GM23248 (cell line): ENCODE measurements around the gene DDX10. TPM values are rescaled to one million over a fixed set of nuclear protein-coding genes. Genes with fewer than 3 reads are reported as not detected.

Experiments used
- DNase-seq: peaks from one replicate; pipeline ENCODE4 v3.0.0-alpha.2; 2015
- H2AFZ ChIP-seq: fragments of 200-600 bp; sonication (generic); 2 replicates; pipeline ENCODE4 v1.6.1; 2016; ENCODE audit warnings: antibody characterized with exemption
- H3F3A ChIP-seq: fragments of 200-600 bp; sonication (generic); 2 replicates; pipeline ENCODE4 v1.6.1; 2016; ENCODE audit warnings: mild to moderate bottlenecking, antibody characterized with exemption, mixed run types; ENCODE audit not compliant: insufficient read depth
- H3K27ac ChIP-seq: fragments of 200-600 bp; sonication (generic); 2 replicates; pipeline ENCODE4 v1.5.1; 2016; ENCODE audit warnings: mild to moderate bottlenecking
- H3K27me3 ChIP-seq: fragments of 200-600 bp; sonication (generic); replicated peaks from 2 replicates; pipeline ENCODE4 v1.6.1; 2016; ENCODE audit warnings: mild to moderate bottlenecking; ENCODE audit not compliant: insufficient read depth
- H3K36me3 ChIP-seq: fragments of 200-600 bp; sonication (generic); 2 replicates; pipeline ENCODE4 v1.6.1; 2016; ENCODE audit warnings: low read depth, mild to moderate bottlenecking
- H3K4me1 ChIP-seq: fragments of 200-600 bp; sonication (generic); 2 replicates; pipeline ENCODE4 v1.6.1; 2016; ENCODE audit warnings: mild to moderate bottlenecking; ENCODE audit not compliant: insufficient read depth
- H3K4me2 ChIP-seq: fragments of 200-600 bp; sonication (generic); one replicate; pipeline ENCODE4 v1.6.1; 2016; ENCODE audit warnings: mild to moderate bottlenecking; ENCODE audit not compliant: unreplicated experiment
- H3K4me3 ChIP-seq: fragments of 200-600 bp; sonication (generic); 2 replicates; pipeline ENCODE4 v1.5.1; 2016; ENCODE audit warnings: mild to moderate bottlenecking
- H3K79me2 ChIP-seq: fragments of 200-600 bp; sonication (generic); 2 replicates; pipeline ENCODE4 v1.6.1; 2016; ENCODE audit warnings: mild to moderate bottlenecking; ENCODE audit not compliant: insufficient read depth
- H3K9ac ChIP-seq: fragments of 200-600 bp; sonication (generic); 2 replicates; pipeline ENCODE4 v1.6.1; 2016; ENCODE audit warnings: mild to moderate bottlenecking
- H3K9me2 ChIP-seq: fragments of 200-600 bp; sonication (generic); 2 replicates; pipeline ENCODE4 v1.6.1; 2016; ENCODE audit warnings: mixed run types, mild to moderate bottlenecking, moderate library complexity; ENCODE audit not compliant: insufficient read depth
- H3K9me3 ChIP-seq: fragments of 200-600 bp; sonication (generic); one replicate; pipeline ENCODE4 v1.6.1; 2017; ENCODE audit warnings: low read depth
- H4K20me1 ChIP-seq: fragments of 200-600 bp; sonication (generic); 2 replicates; pipeline ENCODE4 v1.6.0; 2016; ENCODE audit not compliant: insufficient read depth
- EZH2 ChIP-seq: fragments of 200-600 bp; sonication (generic); IDR thresholded peaks from 2 replicates; pipeline ENCODE4 v1.6.1; 2018; ENCODE audit warnings: antibody characterized with exemption, mild to moderate bottlenecking; ENCODE audit not compliant: insufficient read depth, poor library complexity, severe bottlenecking
- EZH2phosphoT487 ChIP-seq: fragments of 200-600 bp; sonication (generic); IDR thresholded peaks from 2 replicates; pipeline ENCODE4 v1.6.1; 2018; ENCODE audit warnings: antibody characterized with exemption, moderate library complexity, mild to moderate bottlenecking, low read depth; ENCODE audit not compliant: insufficient read depth
- WGBS, 2 experiments: methylation state at CpG; one replicate each; pipeline ENCODE4 v1.1.6; 2015 to 2017; ENCODE audit warnings: low lambda C conversion rate in 2 of 2, low coverage in 1 of 2; ENCODE audit errors: missing lambda C conversion rate in 2 of 2; 5-methylcytosine and 5-hydroxymethylcytosine counted together
- in situ Hi-C: fragments of 300-500 bp; cut with MboI; formaldehyde crosslinking; loops from 2 replicates; pipeline ENCODE4 v1.15.0; 2020
- polyA plus RNA-seq: library from polyadenylated mRNA; unstranded; fragments of >200 nt; fragmentation: Nextera tagmentation; extraction: Ambion mirVana; gene quantifications from 2 replicates; pipeline ENCODE4 v1.2.1, GENCODE V29; 2016
- total RNA-seq: library from RNA; depleted of rRNA; stranded (reverse); fragments of >200 nt; shearing (Covaris generic); gene quantifications from 2 replicates; pipeline ENCODE4 v1.2.3, GENCODE V29; 2014

The DDX10 gene
- total and polyA plus RNA-seq, 2 experiments from 2014 or later: 23.6 to 31.2 TPM

DNA sequence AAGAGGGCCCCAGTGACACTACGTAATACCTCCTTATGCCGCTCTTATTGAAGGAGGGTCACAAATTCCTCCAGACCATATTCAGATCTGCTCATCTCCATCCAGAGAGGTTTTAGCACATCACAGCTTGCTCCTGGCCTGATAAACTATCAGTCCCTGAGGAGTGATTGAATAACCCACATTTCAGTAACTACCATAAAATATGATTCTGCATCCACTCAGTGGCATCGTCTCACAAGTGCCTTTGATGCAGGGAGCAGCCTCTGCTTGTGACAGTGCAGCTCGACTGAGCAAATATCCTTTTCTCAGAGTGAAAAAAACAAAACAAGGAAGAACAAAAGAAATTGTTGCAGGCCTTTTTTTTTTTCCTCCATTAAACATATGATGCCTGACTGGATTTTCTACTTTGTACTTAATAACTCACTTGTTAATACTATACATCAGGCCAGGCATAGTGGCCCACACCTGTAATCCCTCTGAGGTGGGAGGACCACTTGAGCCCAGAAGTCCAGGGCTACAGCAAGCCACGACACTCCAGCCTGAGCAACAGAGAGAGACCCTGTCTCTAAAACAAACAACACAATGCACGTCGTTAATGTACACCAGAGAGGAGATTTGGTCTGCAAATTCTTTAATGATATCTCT, 64.5 kb downstream of the DDX10 start:
- Histone ChIP-seq H3F3A (peaks cover 7% of the 10 kb centered on the region; the same call in 1 of the 2 replicates), H4K20me1 (no peaks in the 10 kb centered on the region), H3K4me3 (no peak overlapping the region), H3K4me1 (peaks cover 13% of the 10 kb centered on the region), H2AFZ (no peak overlapping the region), H3K79me2 (peaks cover 39% of the 10 kb centered on the region), H3K4me2 (no peak overlapping the region), H3K9me2 (no peaks in the 10 kb centered on the region), H3K36me3 (peaks cover 6% of the 10 kb centered on the region; the same call in 1 of the 2 replicates), H3K9ac (no peak overlapping the region), H3K27me3 (no peaks in the 10 kb centered on the region), H3K27ac (no peak overlapping the region), H3K9me3 (peaks cover 4% of the 10 kb centered on the region)
- DNase-seq: no peak
- no peak for TF ChIP-seq EZH2phosphoT487
- TF ChIP-seq EZH2: no peak
- WGBS, 2 experiments: 85 to 88% methylated on average over 7 of the region's 7 CpGs
- in situ Hi-C loops: no loop called here

DNA sequence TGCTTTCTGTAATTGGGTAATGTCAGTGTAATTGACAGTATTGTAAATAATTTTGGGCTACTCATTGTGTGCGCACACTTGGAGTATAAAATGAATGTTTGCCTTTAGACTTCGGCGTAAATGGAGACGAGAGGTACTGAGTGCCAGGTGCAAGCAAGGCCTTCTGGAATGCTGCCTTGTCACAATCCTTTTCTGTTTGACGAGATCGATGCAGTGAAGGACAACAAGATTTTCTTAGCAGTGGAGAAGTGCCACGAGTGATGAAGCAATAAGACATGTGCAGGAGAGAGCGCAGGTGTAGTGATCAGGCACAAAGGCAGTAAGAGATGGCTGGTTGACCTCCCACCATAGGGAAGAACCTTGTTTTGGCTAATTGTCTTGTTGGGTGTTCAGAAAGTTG, 67.5 kb downstream of the DDX10 start:
- Histone ChIP-seq H3K9me2 (no peaks in the 10 kb centered on the region), H3K79me2 (peaks cover 50% of the 10 kb centered on the region), H3K9ac (no peak overlapping the region), H4K20me1 (no peaks in the 10 kb centered on the region), H3K4me2 (no peak overlapping the region), H3K4me1 (peaks cover 15% of the 10 kb centered on the region), H3F3A (peaks cover 10% of the 10 kb centered on the region; the same call in 1 of the 2 replicates), H3K27me3 (no peaks in the 10 kb centered on the region), H3K36me3 (no peaks in the 10 kb centered on the region), H2AFZ (no peak overlapping the region), H3K27ac (no peak overlapping the region), H3K4me3 (no peak overlapping the region), H3K9me3 (no peaks in the 10 kb centered on the region)
- in situ Hi-C loops: no loop called here
- TF ChIP-seq EZH2 (no peak), EZH2phosphoT487 (no peak)
- DNase-seq: no peak
- WGBS, 2 experiments: 97% methylated on average over 8 of the region's 8 CpGs

DNA sequence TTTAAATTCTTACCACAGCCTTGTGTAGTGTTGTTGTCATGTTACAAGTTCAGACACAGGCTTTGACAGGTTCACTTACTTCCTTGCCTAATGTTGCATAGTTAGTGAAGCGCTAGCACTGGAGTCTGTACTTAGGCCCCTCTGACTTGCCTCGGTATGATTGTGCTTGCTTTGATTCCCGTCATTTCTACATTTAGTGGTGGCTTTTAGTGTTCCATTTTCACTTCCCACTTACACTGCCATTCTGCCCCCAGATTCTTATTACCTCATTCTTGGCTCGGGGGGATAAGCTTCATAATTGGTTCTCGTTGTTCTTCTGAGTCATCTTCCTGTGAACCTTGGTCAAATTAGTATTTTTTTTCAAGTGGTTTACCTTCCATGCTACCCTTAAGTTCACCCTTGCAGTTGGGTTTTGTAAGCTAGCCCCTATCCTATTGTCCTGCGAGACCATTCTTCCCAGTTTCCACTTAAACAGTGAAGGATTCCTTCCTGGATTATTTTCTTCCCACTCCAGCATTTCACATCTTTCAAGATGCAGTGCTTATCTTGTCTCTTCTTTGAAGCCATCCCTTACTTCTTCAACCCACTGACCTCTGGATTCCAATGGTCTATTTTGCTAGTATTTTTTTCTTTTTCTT, 68.7 kb downstream of the DDX10 start:
- Histone ChIP-seq H3K4me2 (peak overlapping the region; percentile 44), H3K4me1 (peaks cover 15% of the 10 kb centered on the region), H3K79me2 (peaks cover 54% of the 10 kb centered on the region), H3K27ac (no peak overlapping the region), H2AFZ (no peak overlapping the region), H3K9me3 (no peaks in the 10 kb centered on the region), H3K27me3 (no peaks in the 10 kb centered on the region), H3K36me3 (no peaks in the 10 kb centered on the region), H3F3A (peaks cover 10% of the 10 kb centered on the region; the same call in 1 of the 2 replicates), H3K9ac (no peak overlapping the region), H3K9me2 (no peaks in the 10 kb centered on the region), H4K20me1 (no peaks in the 10 kb centered on the region), H3K4me3 (no peak overlapping the region)
- TF ChIP-seq EZH2phosphoT487 (no peak), EZH2 (no peak)
- WGBS, 2 experiments: 35 to 37% methylated on average over 6 of the region's 6 CpGs
- peak; percentile 70 for DNase-seq
- in situ Hi-C loops: no loop called here

DNA sequence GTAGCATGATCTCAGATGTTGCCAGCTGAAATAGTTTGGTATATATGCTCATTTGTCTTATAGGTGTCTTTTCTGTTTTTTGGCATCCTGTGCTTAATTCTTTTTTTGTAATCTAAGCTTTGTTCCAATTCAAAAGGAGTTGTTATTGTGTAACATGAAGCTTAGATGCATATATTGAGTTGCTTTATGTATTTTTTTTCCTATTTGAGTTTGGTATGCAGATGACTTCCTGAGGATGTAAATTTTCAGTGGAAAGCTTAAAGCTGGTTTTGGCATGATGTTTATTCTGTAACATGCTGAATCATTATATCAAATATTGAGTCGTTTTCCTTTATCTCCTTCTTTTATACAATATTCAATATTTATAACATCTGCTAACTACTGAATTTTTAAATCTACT, 69.4 kb downstream of the DDX10 start:
- WGBS, 2 experiments: 79 to 87% methylated on average over 1 of the region's 1 CpG
- Histone ChIP-seq H3K4me2 (peak overlapping the region; percentile 44), H3K9me3 (no peaks in the 10 kb centered on the region), H3K79me2 (peaks cover 54% of the 10 kb centered on the region), H3K27me3 (no peaks in the 10 kb centered on the region), H3K4me3 (no peak overlapping the region), H2AFZ (no peak overlapping the region), H3F3A (peaks cover 10% of the 10 kb centered on the region; the same call in 1 of the 2 replicates), H3K9ac (no peak overlapping the region), H3K4me1 (peaks cover 15% of the 10 kb centered on the region), H3K36me3 (no peaks in the 10 kb centered on the region), H3K27ac (no peak overlapping the region), H3K9me2 (no peaks in the 10 kb centered on the region), H4K20me1 (no peaks in the 10 kb centered on the region)
- in situ Hi-C loops: no loop called here
- no peak for TF ChIP-seq EZH2phosphoT487
- no peak for TF ChIP-seq EZH2
- no peak for DNase-seq
